Esophagus muscularis mucosa (tissue), 3 donors: ENCODE measurements around the gene RFNG.

ENCODE experiments used
- CTCF ChIP-seq, 3 experiments: fragments of 200-600 bp in 2 of 3; fragments of 450-650 bp in 1 of 3; sonication (generic) in 2 of 3; IDR thresholded peaks; one replicate each; pipeline ENCODE4 v1.5.1; 2017 to 2019; ENCODE audit warnings: antibody characterized with exemption in 3 of 3, mild to moderate bottlenecking in 2 of 3, moderate library complexity in 1 of 3
- POLR2A ChIP-seq: fragments of 450-650 bp; IDR thresholded peaks from one replicate; pipeline ENCODE4 v1.6.1; 2017; ENCODE audit warnings: antibody characterized with exemption, moderate library complexity, mild to moderate bottlenecking, low read depth
- POLR2AphosphoS5 ChIP-seq, 2 donors: sonication (generic); formaldehyde crosslinking; IDR thresholded peaks; one replicate each; pipeline ENCODE4 v1.6.1; 2017; ENCODE audit warnings: antibody characterized with exemption in 2 of 2

GRCh38 chr17:82014971-82015310 is 36.7 kb downstream of the RFNG start:
- TF ChIP-seq CTCF (IDR thresholded peaks at IDR 0.05) (no peak), POLR2A (no peak), POLR2AphosphoS5 (IDR thresholded peaks at IDR 0.05) (no peak)
